Stimulated activated memory B cell treated with anti-CD40 and anti-IgM and Interleukin-4, amounts not matched to agents 10 μg/mL and 1 μg/mL and 100 μg/mL, for 72 hours (primary cell): ENCODE data around the gene SORL1-AS1.

Experiments used
- ATAC-seq: fragments of 150-1000 bp; cut with Tn5 transposase; 2 replicates; pipeline ENCODE4 v1.10.0; 2021
- H3K27ac Mint-ChIP-seq: one replicate; pipeline ENCODE4 v1.8.0; 2022; ENCODE audit warnings: mild to moderate bottlenecking, mixed read lengths
- H3K27me3 Mint-ChIP-seq: one replicate; pipeline ENCODE4 v1.8.0; 2022; ENCODE audit warnings: mixed read lengths
- H3K36me3 Mint-ChIP-seq: one replicate; pipeline ENCODE4 v1.8.0; 2022; ENCODE audit warnings: mixed read lengths
- H3K4me1 Mint-ChIP-seq: one replicate; pipeline ENCODE4 v1.8.0; 2022; ENCODE audit warnings: mixed read lengths
- H3K4me3 Mint-ChIP-seq: one replicate; pipeline ENCODE4 v1.8.0; 2022; ENCODE audit warnings: mild to moderate bottlenecking, moderate library complexity, mixed read lengths
- H3K9me3 Mint-ChIP-seq: one replicate; pipeline ENCODE4 v1.8.0; 2022; ENCODE audit warnings: mixed read lengths

Gene SORL1-AS1

DNA sequence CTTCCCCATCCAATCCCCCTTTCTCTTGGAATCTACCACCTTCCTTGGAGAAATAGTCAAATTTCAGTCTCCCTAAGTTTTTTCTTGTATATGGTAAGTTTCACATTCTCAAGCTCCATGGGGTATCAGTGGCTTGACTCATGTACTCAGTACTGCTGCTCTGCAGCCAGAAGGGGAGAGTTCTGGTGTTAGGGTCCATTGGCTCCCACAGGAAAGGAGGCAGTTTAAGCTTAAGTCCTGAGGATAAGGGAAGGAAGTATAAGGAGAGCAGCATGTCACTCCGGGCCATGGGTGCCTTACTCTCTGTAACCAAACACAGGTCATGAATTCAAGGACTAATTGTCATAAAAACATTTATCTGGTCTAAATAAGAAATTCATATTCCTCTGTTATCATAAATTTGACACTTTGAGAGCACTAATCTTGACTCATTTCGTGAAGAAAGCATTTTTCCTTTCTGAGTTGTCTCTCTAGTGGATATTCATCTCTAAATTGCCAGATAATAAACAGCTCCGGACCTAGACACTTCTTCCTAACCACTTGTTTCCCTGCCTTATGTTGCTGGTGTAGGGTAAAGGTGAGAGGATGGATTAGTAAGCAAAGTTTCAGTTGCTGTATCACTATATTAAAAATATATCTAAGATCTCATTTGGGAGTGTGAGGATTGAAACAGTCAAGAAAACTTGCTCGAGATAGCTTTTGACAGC lies 20.8 kb downstream of the SORL1-AS1 start:
- ATAC-seq: no peak
- Mint-ChIP-seq H3K27me3 (peaks cover 2% of the 10 kb centered on the region), H3K9me3 (no peaks in the 10 kb centered on the region), H3K4me1 (peaks cover 38% of the 10 kb centered on the region), H3K36me3 (no peaks in the 10 kb centered on the region), H3K27ac (no peak overlapping the region), H3K4me3 (no peak overlapping the region)

DNA sequence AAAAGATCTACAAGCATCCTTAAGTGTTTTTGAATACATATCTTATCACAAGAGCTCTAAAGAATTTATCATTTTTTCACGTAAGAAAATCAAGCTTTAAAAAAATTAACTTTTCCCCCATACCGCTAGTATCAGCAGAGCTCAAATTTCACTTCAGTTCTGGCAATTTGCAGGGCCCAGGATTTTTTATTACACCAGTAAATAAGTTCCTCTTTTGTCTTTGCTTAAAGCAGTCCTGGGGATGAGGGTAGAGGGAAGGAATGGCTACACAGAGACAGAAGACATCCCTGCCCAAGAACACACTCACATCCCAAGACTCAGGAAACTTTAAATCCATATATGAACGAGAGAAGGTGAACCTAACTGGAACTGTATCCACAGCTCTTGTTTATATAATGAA lies 23.2 kb downstream of the SORL1-AS1 start:
- peaks cover 43% of the 10 kb centered on the region for H3K4me1 Mint-ChIP-seq
- no peaks in the 10 kb centered on the region for H3K9me3 Mint-ChIP-seq
- H3K27ac Mint-ChIP-seq: no peak overlapping the region
- no peak for ATAC-seq
- H3K36me3 Mint-ChIP-seq: no peaks in the 10 kb centered on the region
- peaks cover 22% of the 10 kb centered on the region for H3K27me3 Mint-ChIP-seq
- H3K4me3 Mint-ChIP-seq: no peak overlapping the region

DNA sequence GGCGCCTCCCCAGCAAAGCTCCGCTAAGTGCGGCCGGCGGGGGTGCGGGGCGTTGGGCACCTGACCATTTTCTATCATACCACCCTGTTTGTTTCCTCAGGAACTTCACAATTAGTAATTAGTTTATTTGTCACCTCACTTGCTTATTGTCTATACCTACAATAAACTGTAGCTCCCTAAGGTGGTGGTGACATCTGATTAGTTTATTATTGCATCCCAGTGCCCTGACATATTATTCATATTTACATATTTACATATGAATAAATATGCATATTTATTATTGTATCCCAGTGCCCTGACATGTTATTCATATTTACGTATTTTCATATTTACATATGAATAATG lies 25.4 kb downstream of the SORL1-AS1 start:
- no peak for ATAC-seq
- Mint-ChIP-seq H3K4me1 (peaks cover 64% of the 10 kb centered on the region), H3K4me3 (no peak overlapping the region), H3K36me3 (no peaks in the 10 kb centered on the region), H3K27me3 (peaks cover 22% of the 10 kb centered on the region), H3K27ac (no peak overlapping the region), H3K9me3 (peaks cover 4% of the 10 kb centered on the region)

DNA sequence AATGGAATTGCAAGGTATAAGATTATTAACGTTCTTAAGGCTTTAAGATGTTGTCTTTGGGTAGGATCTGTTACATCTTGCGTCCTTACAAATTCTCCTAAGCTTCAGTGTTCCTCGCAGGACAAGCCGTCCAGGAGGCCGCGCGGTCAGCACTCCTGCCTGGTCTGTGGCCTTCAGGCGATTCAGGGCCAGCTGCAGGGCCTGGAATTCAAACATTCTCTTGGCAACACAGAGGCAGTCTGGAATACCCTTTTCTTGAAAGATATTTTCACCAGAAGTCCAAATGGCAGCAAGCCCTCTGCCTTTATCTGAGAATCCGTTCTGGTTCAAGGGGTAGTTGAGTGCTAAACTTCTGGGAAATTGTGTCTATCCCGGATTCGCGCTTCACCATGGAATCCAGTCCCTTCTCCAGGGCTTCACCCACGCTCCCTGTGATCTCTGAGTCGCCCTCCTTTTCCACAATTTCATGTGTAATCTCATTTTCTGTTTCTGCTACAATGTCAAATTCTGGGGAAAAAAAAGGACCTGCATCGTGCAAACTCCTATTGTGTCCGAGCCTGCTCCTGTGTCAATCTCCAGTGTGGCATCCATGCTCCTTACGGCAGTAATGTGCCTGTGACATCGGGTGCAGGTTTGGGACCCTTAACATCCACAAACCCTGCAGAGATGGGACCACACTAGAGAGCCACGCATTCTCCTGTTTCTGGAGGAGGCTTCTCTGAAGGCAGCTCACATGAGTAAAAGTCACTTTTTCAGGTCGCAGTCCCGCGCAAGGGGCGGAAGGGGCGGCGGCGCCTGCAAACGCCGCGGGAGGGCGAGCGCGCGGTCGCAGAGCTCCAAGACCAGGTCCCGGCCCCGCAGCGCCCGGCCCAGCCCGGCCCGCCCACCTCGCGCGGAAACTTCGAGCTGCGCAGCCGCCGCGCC lies 26.0 kb downstream of the SORL1-AS1 start:
- peak overlapping the region; percentile 34 for H3K4me3 Mint-ChIP-seq
- peaks cover 22% of the 10 kb centered on the region for H3K27me3 Mint-ChIP-seq
- peaks cover 68% of the 10 kb centered on the region for H3K4me1 Mint-ChIP-seq
- no peaks in the 10 kb centered on the region for H3K36me3 Mint-ChIP-seq
- H3K27ac Mint-ChIP-seq: no peak overlapping the region
- ATAC-seq: peak; percentile 60
- H3K9me3 Mint-ChIP-seq: peaks cover 4% of the 10 kb centered on the region

DNA sequence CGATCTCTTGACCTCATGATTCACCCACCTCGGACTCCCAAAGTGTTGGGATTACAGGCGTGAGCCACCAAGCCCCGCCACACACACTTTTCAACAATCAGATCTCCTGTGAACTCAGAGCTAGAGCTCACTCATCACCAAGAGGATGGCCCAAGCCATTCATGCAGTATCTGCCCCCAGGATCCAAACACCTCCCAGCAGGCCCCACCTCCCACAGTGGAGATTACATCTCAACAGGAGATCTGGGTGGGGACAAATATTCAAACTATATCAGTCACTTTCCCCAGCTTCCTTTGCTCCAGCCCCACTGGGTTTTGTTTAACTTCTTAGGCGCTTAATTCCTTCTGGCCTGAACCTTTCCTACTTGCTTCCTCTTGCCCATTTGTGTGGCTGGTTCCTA lies 26.9 kb downstream of the SORL1-AS1 start:
- Mint-ChIP-seq H3K9me3 (peaks cover 4% of the 10 kb centered on the region), H3K4me3 (no peak overlapping the region), H3K27ac (no peak overlapping the region), H3K27me3 (peaks cover 22% of the 10 kb centered on the region), H3K36me3 (no peaks in the 10 kb centered on the region), H3K4me1 (peaks cover 66% of the 10 kb centered on the region)
- ATAC-seq: no peak

DNA sequence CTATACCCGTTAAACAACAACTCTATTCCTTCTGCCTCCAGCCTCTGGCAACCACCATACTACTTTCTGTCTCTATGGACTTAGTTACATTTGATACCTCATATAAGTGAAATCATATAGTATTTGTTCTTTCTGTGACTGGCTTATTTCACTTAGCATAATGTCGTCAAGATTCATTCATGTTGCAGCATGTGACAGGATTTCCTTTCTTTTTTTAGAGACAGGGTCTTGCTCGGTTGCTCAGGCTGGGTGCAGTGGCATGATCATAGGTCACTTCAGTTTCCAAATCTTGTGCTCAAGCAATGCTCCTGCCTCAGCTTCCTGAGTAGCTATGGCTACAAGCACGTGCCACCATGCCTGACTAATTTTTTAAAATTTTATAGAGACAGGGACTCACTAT lies 30.1 kb downstream of the SORL1-AS1 start:
- no peak overlapping the region for H3K27ac Mint-ChIP-seq
- H3K4me3 Mint-ChIP-seq: no peak overlapping the region
- peaks cover 43% of the 10 kb centered on the region for H3K4me1 Mint-ChIP-seq
- H3K9me3 Mint-ChIP-seq: peaks cover 4% of the 10 kb centered on the region
- peak; percentile 70 for ATAC-seq
- H3K36me3 Mint-ChIP-seq: no peaks in the 10 kb centered on the region
- peaks cover 22% of the 10 kb centered on the region for H3K27me3 Mint-ChIP-seq

DNA sequence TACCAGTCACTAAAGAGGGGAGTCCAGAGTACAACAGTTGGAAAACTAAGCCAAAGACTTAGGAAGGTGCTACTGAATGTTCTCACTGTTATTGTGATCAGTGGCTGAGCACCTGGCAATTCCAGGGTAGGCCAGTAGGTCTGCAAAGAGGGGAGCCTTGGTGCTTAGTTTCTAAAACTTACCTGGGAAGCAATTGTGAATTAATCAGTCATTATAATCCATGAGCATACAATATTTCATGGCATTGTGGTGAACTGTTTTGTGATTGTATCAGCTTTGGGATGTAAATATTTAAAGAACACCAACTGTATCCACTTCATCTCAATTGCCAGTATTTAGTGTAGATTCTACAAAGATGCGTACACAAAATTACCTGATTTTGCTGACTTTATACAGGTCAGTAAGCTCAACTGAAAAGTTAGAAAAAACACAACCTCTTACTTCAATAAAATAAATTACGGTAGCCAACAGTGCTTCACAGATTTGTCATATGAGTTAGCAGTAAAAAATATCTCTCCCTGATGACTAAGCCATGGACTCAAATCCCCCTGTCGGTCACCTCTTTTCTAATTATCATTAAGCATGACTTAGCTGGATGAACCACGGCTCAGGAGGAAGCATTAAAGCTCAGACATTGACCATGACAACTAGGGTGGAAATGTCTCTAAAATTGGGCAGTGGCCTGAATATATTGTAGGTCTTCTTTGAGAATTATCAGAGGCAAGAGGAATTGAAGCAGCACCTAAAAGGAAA lies 31.4 kb downstream of the SORL1-AS1 start:
- peaks cover 44% of the 10 kb centered on the region for H3K4me1 Mint-ChIP-seq
- H3K36me3 Mint-ChIP-seq: no peaks in the 10 kb centered on the region

DNA sequence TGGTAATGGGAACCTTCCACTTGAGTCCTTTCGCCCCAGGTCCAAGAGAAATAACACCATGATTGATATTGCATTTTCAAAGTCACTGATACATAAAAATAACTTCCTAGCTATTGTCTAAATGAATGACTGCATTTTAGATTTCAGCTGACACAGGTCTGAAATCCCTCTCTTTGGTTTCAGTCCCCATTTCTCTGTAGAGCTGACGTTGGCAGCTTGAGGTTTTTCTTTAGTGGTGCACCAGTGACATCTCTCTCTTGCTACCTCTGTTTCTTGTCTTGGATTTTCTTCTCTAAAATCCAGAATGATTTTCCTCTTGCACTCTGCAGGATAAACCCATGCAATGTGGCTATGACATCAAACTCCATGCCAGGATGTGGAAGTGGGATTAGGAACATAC lies 32.4 kb downstream of the SORL1-AS1 start:
- Mint-ChIP-seq H3K4me1 (peaks cover 44% of the 10 kb centered on the region), H3K27me3 (peaks cover 4% of the 10 kb centered on the region), H3K27ac (no peak overlapping the region)

More for the DNA sequence above, 31.4 kb downstream of the SORL1-AS1 start:
- no peak for ATAC-seq
- Mint-ChIP-seq H3K9me3 (peaks cover 4% of the 10 kb centered on the region), H3K4me3 (no peak overlapping the region), H3K27ac (no peak overlapping the region), H3K27me3 (peaks cover 14% of the 10 kb centered on the region)

DNA sequence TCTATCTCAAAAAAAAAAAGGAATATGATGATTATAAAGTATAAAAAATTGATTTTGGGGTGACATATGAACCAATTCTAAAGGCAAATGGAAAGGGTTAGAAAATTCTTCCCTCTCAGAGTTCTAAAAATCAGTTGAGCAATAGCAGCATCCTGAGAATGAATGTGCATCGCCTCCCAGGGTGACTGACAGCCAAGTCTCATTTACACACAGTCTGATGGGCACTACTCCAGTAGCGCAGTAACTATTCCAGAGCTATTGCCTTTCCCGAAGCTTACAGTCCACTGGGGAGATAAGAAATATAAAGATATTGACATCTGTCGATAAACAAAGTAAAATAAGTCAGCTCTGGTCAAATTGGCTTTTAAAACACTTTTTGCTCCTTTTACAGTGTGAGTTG lies 32.9 kb downstream of the SORL1-AS1 start:
- ATAC-seq: no peak
- H3K36me3 Mint-ChIP-seq: no peaks in the 10 kb centered on the region
- no peak overlapping the region for H3K4me3 Mint-ChIP-seq
- H3K27ac Mint-ChIP-seq: no peak overlapping the region
- peaks cover 4% of the 10 kb centered on the region for H3K9me3 Mint-ChIP-seq
- peaks cover 44% of the 10 kb centered on the region for H3K4me1 Mint-ChIP-seq
- no peaks in the 10 kb centered on the region for H3K27me3 Mint-ChIP-seq

More for the DNA sequence above, 32.4 kb downstream of the SORL1-AS1 start:
- Mint-ChIP-seq H3K4me3 (no peak overlapping the region), H3K36me3 (no peaks in the 10 kb centered on the region), H3K9me3 (peaks cover 4% of the 10 kb centered on the region)
- ATAC-seq: no peak

DNA sequence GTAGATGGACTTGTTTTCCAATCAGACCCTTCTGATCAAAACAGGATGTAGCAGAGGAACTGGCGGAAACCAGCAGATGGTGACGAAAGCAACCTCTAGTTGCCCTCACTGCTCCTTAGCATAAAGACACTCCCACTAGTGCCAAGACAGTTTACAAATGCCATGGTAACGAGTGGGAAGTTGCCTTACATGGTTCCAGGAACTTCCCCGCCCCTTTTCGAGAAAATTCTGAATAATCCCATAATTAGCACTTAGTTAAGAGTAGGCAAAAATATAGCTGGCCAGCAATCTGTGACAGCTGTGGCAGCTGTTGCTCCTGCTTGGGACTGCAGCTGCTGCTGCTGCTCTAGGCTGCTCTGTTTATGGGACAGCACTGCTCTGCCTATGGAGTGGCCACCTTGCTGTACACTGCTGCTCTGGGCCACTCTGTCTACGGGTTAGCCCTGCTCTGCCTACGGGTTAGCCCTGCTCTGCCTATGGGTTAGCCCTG lies 34.1 kb downstream of the SORL1-AS1 start:
- Mint-ChIP-seq H3K36me3 (no peaks in the 10 kb centered on the region), H3K4me1 (peaks cover 37% of the 10 kb centered on the region), H3K4me3 (no peak overlapping the region), H3K9me3 (peaks cover under 1% of the 10 kb centered on the region), H3K27me3 (no peaks in the 10 kb centered on the region), H3K27ac (no peak overlapping the region)
- peak; percentile 62 for ATAC-seq

DNA sequence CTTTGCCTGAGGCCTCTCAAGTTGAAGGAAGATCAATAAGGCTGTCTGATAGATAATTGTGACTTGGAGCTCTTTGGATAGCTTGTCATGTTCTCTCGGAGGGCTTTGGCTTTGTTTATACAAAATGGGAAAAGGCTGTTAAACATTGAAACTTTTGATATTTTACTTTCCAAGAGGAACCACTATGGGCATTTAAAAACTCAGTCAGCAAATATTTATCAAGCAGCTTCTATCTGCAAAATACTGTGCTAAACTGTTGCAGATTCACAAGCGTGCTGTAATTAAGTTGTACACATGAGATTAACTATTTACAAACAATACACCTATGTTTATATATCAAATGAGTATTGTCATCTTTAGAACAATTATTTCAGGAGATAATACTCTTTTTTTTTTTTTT lies 35.2 kb downstream of the SORL1-AS1 start:
- H3K4me1 Mint-ChIP-seq: peaks cover 26% of the 10 kb centered on the region
- no peaks in the 10 kb centered on the region for H3K27me3 Mint-ChIP-seq
- H3K9me3 Mint-ChIP-seq: no peaks in the 10 kb centered on the region
- no peak overlapping the region for H3K27ac Mint-ChIP-seq
- no peak overlapping the region for H3K4me3 Mint-ChIP-seq
- no peak for ATAC-seq
- H3K36me3 Mint-ChIP-seq: no peaks in the 10 kb centered on the region

DNA sequence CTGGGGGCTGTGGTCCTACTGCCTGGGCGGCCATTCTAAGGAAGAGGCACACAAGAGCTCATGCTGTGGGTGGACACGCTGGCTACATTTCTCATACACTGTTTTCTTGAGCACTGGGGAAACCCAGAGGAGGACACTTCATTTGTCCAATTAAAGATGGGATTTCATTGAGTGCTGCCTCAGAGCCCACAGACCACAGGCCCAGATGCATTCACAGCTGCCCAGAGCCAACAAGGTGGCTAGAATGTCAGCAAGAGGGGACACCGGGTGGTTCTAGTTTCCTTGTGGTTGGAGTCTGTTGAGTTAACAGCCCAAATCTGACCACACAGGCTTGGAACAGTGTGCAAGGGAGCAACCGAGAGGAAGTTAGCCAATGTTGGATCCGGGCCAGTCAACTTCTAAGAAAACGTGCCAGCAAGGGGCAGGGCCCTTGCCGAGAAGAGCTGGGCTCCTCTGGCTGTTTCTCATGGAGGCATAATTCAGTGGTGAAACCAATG lies 35.7 kb downstream of the SORL1-AS1 start:
- Mint-ChIP-seq H3K4me3 (no peak overlapping the region), H3K4me1 (peaks cover 21% of the 10 kb centered on the region), H3K27me3 (no peaks in the 10 kb centered on the region), H3K9me3 (no peaks in the 10 kb centered on the region), H3K27ac (no peak overlapping the region), H3K36me3 (no peaks in the 10 kb centered on the region)
- peak; percentile 76 for ATAC-seq

DNA sequence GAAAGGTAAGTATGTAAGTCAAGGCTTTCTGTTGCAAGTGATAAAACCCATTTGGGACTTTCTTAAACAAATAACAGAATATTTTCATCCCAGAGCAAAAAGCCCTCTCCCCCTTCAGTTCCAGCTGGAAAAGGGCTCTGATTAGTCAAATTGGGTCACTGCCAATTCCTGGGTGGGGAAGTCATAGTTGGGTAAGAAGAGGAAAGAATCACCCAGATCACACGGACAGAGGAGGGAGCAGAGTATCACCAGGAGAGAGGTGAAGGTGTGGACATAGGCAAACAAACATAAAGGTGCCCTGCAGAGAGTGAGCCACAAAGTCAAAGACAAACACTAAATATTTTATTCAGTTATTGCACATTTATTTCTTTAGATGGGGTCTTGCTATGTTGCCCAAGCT lies 36.9 kb downstream of the SORL1-AS1 start:
- Mint-ChIP-seq H3K36me3 (no peaks in the 10 kb centered on the region), H3K4me1 (peaks cover 15% of the 10 kb centered on the region)

DNA sequence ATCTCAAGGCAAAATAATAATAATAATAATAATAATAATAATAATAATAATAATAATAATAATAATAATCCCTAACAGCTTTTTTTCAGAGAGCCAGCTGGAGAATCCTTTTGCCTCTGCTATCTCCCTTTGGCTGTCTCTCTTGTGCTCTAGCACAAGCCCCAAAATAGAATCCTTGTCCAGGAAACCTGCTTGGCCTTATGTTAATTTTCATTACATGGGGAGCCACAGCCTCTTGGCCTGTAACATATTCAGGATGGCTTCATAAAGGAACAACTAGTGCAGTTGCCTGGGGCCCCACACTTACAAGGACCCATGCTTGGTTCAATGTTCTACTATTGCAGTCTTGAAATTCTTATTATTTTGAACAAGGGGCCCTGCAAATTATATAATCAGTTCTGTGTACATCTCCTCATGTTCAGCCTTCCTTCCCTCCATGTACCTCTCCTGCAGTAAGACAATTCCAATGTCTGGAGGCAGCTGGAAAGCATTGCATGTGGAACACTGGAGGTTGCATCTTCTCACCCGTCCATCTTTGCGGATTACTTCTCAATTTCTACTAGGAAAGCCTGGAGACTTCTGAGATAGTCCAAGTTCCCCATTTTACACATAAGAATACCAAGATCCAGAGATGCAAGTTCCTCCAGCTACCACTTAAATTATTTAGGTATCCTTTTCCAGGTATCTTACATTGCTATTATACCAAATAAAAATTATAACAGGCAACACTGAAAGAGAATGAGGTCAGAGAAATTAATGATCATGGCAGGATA lies 38.4 kb downstream of the SORL1-AS1 start:
- peaks cover 15% of the 10 kb centered on the region for H3K4me1 Mint-ChIP-seq
- H3K9me3 Mint-ChIP-seq: no peaks in the 10 kb centered on the region
- no peaks in the 10 kb centered on the region for H3K36me3 Mint-ChIP-seq
- H3K27me3 Mint-ChIP-seq: no peaks in the 10 kb centered on the region
- H3K4me3 Mint-ChIP-seq: no peak overlapping the region
- no peak for ATAC-seq
- H3K27ac Mint-ChIP-seq: no peak overlapping the region

More for the DNA sequence above, 36.9 kb downstream of the SORL1-AS1 start:
- no peaks in the 10 kb centered on the region for H3K27me3 Mint-ChIP-seq
- ATAC-seq: no peak
- H3K4me3 Mint-ChIP-seq: no peak overlapping the region
- H3K9me3 Mint-ChIP-seq: no peaks in the 10 kb centered on the region
- no peak overlapping the region for H3K27ac Mint-ChIP-seq
